ENCODE data around the gene SLC15A3.

Gene SLC15A3

DNA sequence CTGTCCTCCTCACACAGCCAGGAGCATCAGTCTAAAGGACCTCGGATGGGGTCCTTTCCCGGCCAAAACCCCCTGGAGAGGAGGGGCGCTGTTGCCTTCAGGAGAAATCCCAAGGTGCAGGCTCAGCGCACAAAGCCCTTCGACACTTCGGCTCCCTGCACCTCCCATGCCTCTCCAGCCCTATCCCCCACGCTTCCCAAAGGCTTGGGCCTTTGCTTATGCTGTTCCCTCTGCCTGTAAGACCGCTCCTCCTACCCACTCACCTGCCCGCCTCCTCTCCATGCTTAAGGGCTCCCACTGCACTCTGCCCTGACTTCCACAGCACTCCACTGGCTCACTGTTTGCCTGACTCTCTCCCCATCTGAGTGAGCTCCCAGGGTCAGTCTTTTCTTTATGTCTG is 13.5 kb downstream of the SLC15A3 start:
- no peak overlapping the region for H2AFZ ChIP-seq (ENCODE audit: low read depth, low read length, severe bottlenecking)
- no peaks in the 10 kb centered on the region for H3K9me3 ChIP-seq (ENCODE audit: insufficient read depth, low read length)
- no peaks in the 10 kb centered on the region for H4K20me1 ChIP-seq (ENCODE audit: low read depth, low read length)
- no peak overlapping the region for H3K4me3 ChIP-seq (ENCODE audit: insufficient read depth, low read length, poor library complexity, severe bottlenecking)
- H3K4me2 ChIP-seq (ENCODE audit: low read depth, low read length, poor library complexity, severe bottlenecking), result no peak overlapping the region
- TF ChIP-seq CTCF (IDR thresholded peaks at IDR 0.05; ENCODE audit: insufficient read depth, low read length, poor library complexity, severe bottlenecking), result no peak
- TF ChIP-seq EZH2phosphoT487 (conservative IDR thresholded peaks at IDR 0.05; ENCODE audit: low read length), result no peak
- no peak overlapping the region for H3K27ac ChIP-seq (ENCODE audit: low read depth, low read length)
- no peaks in the 10 kb centered on the region for H3K79me2 ChIP-seq (ENCODE audit: insufficient read depth, low read length)
- no peak overlapping the region for H3K9ac ChIP-seq (ENCODE audit: low read length)
- no peaks in the 10 kb centered on the region for H3K36me3 ChIP-seq (ENCODE audit: low read length)
- no peaks in the 10 kb centered on the region for H3K27me3 ChIP-seq (ENCODE audit: low read length)
- H3K9me2 ChIP-seq (replicated peaks; ENCODE audit: insufficient read depth, low read length), result no peaks in the 10 kb centered on the region
- H3F3A ChIP-seq (ENCODE audit: insufficient read depth), result no peaks in the 10 kb centered on the region

DNA sequence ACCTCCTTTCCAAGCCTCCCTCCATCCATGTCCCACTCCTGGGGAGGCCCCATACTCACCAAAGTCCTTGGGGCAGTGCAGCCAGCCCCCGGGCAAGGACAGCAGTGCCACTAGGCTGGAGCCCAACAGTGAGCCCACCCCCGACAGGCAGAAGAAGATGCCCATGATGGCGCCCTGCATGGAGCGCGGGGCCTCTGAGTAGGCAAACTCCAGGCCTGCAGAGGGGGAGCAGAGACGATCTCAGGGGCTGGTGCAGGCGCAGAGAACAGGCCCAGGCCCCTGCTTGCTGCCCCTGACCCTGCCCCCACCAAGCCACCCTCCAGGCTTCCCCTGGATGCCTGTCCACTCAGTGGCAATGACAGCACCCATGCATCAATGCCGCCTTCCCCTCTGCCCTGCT is 14.2 kb downstream of the SLC15A3 start:
- TF ChIP-seq CTCF (IDR thresholded peaks at IDR 0.05; ENCODE audit: insufficient read depth, low read length, poor library complexity, severe bottlenecking) (no peak), EZH2phosphoT487 (conservative IDR thresholded peaks at IDR 0.05; ENCODE audit: low read length) (no peak)
- H3F3A ChIP-seq (ENCODE audit: insufficient read depth), result peaks cover 2% of the 10 kb centered on the region; the same call in 1 of the 2 replicates
- no peaks in the 10 kb centered on the region for H3K9me3 ChIP-seq (ENCODE audit: insufficient read depth, low read length)
- H3K36me3 ChIP-seq (ENCODE audit: low read length), result no peaks in the 10 kb centered on the region
- no peak overlapping the region for H3K4me3 ChIP-seq (ENCODE audit: insufficient read depth, low read length, poor library complexity, severe bottlenecking)
- H3K9ac ChIP-seq (ENCODE audit: low read length), result no peak overlapping the region
- H3K27ac ChIP-seq (ENCODE audit: low read depth, low read length), result no peak overlapping the region
- no peaks in the 10 kb centered on the region for H3K9me2 ChIP-seq (replicated peaks; ENCODE audit: insufficient read depth, low read length)
- no peaks in the 10 kb centered on the region for H3K27me3 ChIP-seq (ENCODE audit: low read length)
- no peaks in the 10 kb centered on the region for H3K79me2 ChIP-seq (ENCODE audit: insufficient read depth, low read length)
- no peak overlapping the region for H2AFZ ChIP-seq (ENCODE audit: low read depth, low read length, severe bottlenecking)
- no peaks in the 10 kb centered on the region for H4K20me1 ChIP-seq (ENCODE audit: low read depth, low read length)
- no peak overlapping the region for H3K4me2 ChIP-seq (ENCODE audit: low read depth, low read length, poor library complexity, severe bottlenecking)

DNA sequence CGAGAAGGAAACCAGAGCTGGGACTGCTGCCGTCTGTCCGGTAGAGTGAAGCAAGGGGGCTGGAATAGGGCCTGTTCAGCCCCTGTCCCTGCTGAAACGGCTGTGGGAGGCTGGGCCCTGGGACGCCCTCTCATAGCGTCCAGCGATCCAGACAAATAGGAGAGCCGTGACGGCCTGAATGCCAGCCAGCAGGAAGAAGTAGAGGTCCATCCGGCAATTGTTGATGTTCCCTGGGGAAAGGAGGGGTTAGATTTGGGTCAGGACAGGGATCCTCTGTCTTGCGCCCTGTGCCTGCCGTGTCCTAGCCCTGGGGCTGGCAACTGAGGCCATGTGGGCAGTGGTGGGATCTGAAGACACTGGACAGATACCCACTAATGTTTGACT is 14.8 kb downstream of the SLC15A3 start:
- Histone ChIP-seq H2AFZ (ENCODE audit: low read depth, low read length, severe bottlenecking) (no peak overlapping the region), H3F3A (ENCODE audit: insufficient read depth) (peaks cover 9% of the 10 kb centered on the region), H3K9me3 (ENCODE audit: insufficient read depth, low read length) (no peaks in the 10 kb centered on the region), H3K79me2 (ENCODE audit: insufficient read depth, low read length) (no peaks in the 10 kb centered on the region), H3K4me2 (ENCODE audit: low read depth, low read length, poor library complexity, severe bottlenecking) (no peak overlapping the region), H3K36me3 (ENCODE audit: low read length) (no peaks in the 10 kb centered on the region), H3K9ac (ENCODE audit: low read length) (no peak overlapping the region), H4K20me1 (ENCODE audit: low read depth, low read length) (no peaks in the 10 kb centered on the region), H3K9me2 (replicated peaks; ENCODE audit: insufficient read depth, low read length) (no peaks in the 10 kb centered on the region), H3K4me3 (ENCODE audit: insufficient read depth, low read length, poor library complexity, severe bottlenecking) (no peak overlapping the region), H3K27me3 (ENCODE audit: low read length) (no peaks in the 10 kb centered on the region), H3K27ac (ENCODE audit: low read depth, low read length) (no peak overlapping the region)
- TF ChIP-seq EZH2phosphoT487 (conservative IDR thresholded peaks at IDR 0.05; ENCODE audit: low read length) (no peak), CTCF (IDR thresholded peaks at IDR 0.05; ENCODE audit: insufficient read depth, low read length, poor library complexity, severe bottlenecking) (no peak)
